GM21619 (cell line): ENCODE results near the gene DLST.

Experiments
- ATAC-seq: cut with Tn5 transposase; IDR thresholded peaks from one replicate; pipeline ENCODE4 v1.9.1; 2021; ENCODE audit not compliant: unreplicated experiment

DLST gene

DNA sequence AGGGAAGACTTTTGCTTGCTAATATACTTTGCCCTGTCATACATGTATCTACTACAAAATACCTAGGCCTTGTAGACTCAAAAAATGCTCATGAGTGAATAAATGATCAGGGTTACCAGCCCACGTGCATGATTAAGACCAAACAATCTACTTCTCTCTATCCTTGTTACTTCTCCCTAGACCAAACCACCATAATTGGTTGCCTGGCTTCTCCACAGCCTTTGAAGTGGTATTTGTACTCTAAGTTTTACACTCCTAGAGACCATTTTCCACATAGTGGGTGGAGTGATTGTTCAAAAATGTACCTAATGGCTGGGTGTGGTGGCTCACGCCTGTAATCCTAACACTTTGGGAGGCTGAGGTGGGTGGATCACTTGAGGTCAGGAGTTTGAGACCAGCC, 55.5 kb downstream of the DLST start:
- no peak for ATAC-seq

DNA sequence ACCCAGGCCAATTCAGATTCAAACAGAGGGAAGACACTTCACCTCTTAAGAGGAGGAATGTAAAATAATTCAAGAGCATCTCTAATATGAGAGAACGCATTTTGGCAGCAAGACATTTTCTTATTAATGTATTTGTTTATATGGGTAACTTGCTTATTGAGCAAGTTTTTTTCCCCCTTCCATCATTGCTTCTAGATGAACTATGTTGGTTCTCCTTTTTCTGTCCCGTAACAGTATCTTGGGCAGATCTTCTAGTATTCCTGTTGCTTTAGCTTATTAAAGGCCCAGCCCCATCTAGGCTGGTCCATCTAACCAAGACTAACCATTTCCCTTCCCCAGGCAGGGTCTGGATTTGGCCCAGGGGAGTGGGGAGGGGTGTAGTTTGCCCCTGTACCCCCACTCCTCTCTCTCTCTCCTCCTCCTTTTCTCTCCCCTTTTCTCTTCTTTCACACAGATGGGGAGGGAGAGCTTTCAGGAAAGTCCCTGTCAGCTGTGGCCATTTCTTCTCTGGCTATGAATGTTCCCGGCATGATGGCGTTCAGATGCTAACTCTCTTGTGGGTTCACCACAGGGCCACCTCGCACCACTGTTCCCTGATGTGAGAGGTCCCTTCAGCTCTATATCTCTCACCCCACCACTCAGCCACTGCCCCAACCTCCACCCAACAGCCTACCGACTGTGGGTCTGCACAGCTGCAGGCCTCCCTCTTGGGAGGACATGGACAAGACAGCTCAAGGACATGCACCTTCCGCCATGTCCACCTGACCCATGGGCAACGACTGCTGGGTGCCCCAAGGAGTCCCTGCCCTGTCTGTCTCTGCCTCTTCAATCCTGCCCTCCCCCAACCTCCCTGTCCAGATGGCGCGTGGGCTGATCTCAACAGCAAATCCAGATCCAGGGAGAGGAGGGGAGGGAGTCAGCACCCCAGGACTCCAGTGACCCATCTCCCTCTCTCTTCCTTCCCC, 57.1 kb downstream of the DLST start:
- ATAC-seq = no peak

DNA sequence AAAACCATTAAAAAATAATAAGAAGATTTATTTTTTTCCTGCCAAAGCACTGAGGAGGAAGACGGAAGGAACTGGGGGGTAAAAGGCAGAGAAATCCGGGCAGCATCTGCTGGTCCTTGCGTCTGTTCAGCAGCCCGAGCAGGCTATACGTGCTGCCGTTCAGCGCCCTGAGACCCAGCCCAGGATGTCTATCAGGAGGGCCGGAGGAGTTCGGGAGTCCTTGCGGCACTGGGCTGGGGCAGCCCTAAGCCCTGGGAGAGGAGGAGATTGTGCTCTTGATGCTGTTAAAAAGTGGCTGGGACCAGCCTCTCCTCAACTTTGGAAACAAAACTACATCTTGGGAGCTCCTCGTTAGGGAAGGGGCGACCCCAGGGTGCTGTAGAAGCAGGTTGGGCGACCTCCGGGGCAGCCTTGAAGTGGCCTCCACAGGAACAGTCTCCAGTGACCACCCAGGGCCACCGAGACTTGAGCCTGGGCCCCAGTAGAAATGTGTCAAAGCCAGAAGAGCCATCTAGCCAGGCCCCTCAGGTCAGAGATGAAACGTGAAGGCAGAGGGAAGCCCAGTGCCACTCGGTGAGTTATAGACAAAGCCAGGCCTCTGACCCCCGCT, 59.3 kb downstream of the DLST start:
- ATAC-seq = no peak

DNA sequence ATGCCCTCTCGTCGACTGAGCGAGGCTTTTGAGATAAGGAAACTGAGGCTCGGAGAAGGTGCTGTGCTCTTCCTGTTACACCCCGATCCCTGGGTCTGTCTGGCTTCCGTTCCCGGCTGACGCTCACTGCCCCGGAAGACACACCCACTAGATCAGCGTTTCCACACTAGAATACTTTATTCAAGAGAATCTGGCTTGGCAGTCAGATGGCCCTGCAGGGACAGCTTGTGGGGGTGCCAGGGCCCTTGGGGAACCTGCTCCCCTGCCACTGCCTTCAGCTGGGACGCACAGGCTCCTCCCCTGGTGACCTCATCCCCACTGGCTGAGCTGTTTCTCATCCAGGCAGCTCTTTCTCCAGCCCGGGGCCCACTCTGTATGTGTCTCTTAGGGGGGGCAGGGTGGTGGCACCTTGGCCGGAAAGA, 60.0 kb downstream of the DLST start:
- ATAC-seq = no peak

DNA sequence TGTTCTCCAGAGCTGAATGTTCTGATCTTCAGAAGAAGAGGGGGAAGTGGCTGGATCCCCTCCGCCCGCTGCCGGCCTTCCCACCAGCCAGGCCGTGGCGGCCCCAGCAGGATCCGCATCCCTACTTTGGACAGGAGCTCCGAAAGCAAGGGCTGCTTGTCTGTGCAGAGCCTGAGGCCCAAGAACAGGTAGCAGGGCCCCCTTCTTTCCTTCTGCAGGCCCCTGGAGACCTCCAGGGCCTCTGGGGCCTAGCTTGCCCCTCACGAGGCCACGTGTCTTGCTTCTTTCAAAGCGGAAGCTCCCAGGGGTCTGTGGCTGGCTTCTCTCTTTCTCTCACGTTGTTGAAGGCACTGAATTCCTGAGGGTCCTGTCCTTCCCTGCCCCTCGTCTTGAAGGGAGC, 60.5 kb downstream of the DLST start:
- ATAC-seq = no peak

DNA sequence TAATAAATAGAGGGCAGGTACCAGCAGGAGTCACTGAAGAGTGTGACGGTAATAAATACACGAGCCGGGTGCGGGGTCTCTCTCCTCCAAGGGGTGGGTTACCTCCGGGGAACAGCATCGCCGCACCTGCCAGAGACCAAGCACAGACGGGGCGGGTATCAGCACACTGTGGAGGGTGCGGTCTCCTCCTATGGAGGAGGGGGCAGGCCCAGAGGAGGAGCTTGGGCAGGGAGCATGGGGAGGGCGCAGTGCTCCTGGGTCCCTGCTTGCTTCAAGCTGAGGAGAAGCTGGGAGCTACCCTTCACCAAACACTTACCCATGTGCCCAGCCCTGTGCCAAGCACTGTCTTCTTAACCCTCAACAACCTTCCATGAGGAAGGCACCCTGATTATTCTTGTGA, 60.9 kb downstream of the DLST start:
- no peak for ATAC-seq

DNA sequence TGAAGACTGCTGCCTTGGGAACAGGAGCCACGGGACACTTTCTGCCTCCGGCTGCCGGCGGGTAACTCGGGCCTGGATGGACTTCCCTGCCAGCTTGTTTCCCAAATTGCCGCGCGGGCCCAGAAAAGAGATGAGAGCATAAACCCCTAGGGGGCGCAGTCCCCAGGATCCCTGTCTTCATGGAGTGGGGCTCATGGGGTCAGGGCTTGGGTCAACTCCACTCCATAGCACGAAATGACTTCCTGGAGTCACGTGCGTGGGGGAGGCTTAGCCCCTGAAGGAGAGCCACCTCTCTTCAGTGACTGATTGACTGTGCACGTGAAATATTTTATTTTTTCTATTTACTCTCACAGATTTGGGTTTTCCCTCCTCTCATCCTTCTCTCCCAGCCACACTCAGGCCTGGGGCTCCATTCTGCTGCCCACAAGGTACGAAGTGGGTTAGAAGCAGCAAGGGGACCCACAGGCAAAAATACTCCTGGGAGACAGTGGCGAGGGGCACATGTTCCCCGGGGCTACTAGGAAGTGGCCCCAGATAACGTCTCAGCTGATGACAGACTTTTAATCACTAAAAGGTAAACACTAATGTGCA, 63.6 kb downstream of the DLST start:
- no peak for ATAC-seq

DNA sequence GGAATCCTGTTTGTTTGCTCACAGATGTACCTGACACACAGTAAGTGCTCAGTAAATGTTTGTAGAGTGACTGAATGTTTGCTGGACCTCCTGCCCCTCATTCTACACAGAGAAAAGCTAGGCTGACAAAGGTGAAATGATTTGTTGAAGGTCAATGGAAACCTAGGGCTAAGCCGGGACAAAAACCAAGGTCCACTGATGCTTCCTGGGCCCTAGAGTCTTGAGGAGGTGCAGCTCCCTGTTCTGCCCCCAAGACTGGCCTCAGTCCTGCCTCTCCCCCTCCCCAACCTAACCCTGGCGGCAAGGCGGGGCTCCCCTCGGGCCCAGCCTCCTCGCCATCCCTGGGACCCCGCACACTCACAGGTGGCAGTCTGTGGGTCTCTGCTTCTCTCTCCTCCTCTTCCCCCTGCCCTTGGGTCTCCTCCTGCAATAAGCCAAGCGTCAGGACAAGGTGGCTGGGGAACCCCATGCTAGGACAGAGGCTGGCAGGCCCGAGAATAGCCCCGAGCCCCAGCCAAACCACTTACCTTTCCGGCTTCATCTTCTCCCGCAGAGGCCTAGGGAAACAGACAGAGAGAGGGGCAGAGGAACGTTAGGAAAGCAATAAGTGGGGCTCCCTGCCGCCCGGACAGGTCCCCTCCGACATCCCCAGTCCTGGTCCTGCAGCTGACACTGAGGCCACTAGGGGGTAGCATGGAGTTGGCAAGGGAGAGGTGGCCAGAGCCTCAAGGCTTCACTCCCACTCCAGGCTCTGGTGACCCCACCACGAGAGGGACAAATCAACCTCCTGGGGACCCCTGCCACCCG, 64.3 kb downstream of the DLST start:
- no peak for ATAC-seq

DNA sequence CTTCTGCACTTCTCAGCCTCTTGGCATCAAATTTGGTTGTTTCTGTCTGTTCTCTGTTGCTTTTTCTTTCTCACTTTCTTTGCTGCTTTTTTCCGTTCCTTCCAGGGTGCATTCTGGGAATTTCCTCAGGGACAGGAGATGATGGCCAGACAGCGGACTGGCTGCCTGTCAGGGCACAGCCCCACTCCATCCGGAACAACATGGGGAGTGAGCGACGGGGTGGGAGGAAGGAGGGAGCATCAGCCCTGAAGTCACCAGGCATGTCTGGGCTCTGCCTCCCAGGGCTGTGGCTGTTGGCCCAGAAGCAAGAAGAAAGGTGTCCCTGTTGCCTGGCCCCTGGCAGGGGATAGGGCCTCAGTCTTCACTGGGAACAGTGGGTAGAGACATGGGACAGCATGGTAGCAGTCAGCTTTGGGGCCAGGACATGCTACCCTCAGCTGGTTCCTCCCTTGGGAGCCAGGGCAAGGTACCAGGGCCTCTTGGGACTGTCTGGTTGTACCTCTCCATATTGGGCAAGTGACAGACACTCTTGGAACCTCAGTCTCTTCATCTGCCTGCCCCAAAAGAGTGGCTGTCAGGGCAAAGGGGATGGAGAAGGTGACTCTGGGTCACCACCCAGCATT, 65.1 kb downstream of the DLST start:
- ATAC-seq = no peak

DNA sequence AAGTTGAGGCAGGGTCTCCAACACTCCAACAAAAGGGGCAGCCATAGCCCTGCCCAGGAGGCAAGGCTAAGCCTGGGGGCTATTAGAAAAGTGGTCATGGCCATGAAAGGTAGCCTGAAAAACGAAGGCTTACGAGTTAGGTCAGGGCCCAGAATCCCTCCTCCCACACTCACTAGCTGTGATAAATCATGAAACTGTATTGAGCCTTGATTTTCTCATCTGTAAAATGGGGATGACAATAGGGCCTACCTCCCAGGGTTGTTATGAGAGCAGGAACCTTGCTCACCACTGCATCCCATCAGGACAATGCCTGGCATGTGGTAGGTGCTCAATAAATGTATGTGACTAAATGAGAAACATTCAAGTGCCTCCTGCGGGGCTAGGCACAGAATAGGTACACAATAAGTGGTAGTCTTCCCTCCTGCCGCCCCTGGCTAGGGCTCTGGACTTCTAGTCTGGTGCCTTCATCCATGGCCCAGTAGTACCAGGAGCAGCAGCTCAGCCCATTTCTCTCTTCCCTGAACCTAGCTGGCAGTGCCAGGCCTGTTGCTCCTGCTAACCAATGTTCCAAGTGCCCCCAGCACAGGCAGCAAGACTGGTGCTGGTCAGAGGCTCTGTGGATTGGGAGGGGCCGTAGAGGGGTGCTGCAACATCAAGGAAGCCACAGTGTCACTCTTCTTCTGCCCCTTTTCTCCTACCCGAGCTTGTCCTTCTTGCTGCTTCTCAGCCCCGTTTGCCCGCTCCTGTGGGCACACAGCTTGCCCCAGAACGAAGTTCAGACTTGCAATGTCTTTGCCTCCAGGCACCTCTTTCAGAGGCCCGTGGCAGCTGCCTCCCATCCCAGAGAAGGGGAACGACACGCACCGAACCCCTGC, 65.9 kb downstream of the DLST start:
- ATAC-seq = no peak

DNA sequence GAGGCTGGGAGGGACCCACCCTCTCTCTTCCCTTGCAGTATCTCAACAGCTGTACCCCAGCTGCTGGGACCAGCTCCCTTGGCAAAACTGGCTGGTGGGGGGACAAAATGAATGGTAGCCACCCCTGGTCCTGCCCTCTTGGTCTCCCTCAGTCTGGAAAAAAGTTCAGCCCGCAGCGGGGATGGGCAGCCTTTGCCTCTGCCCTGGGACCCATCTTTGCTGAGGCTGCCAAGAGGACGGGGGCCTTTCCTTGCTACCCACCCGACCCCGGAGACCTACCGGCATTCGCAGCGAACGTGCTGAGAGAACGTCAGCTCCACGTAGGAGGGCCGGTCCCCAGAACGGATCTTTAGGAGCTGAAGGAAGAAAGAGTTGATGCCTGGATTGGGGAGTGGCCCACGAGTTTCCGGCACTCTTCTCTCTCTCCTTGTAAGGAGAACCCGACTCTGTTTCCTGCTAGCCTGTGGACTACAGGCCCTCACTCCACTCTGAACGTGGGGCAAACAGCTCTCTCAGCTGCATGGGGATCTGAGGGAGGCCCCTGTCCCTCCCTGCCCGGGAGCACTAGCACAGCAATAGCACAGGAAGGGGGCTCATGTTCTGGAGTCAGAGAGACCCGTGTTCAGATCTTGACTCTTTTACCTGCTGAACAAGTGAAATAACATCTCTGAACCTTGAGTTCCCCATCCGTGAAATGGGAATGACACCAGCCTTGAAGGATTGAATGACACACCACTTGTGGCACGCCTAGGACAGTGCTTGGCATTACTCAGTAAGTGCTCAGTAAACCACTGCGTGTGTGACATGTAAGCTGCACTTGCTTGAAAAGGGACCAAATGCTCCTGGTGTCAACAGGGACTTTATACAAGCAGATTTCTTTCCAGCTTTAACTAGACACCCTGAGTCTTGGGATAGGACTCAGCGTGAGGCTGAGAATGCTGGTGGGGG, 66.8 kb downstream of the DLST start:
- ATAC-seq = no peak

DNA sequence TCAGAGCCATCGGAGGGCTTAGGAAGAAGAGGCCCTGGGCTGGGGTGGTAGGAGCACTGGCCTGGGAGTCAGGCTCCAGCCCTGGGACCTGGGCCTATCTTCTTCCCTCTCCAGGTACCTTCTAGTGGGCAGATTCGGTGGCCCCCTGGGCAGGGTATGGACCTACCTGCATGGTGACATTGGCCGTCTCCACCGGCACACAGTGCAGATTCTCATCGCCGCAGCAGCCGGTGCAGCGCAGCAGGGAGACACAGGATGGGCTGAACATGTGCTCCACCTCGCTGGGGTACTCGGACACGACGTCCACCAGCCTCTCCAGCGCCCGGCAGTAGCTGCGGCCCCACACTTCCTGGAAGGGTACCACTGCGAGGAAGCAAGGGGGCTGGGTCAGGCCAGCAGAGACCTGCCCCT, 67.5 kb downstream of the DLST start:
- ATAC-seq = no peak

DNA sequence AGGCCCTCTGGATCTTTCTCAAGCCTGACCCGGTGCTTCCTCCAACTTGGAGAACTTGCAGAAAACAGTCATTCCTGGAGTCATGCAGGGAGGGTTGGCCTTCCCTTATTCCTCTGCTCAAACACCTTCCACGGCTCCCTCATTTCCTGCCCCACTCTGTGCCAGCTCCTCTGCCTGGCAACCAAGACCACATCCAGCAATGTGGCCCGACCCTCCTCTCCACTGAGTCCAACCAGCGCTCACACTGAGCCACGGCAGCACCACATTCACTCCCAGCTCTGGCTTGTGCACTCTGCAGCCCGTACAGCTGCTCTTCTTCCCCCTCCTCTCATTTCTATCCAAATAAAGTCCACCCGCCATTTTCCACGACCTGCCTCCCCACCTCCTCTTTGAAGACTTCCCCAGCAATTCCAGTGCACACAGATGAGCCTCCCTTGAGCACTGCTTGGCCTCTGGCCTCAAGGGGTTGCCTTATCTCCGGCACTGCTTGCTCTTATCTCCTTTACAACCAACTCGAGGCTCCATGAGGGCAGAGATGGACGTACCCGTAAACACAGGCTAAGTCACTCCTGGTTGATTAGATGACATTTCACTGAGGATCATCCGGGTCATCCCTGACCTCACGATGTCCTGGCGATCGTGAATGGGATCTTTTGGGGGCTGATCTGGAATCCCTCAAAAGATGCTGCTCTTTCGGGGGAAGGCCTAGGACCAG, 68.3 kb downstream of the DLST start:
- no peak for ATAC-seq

DNA sequence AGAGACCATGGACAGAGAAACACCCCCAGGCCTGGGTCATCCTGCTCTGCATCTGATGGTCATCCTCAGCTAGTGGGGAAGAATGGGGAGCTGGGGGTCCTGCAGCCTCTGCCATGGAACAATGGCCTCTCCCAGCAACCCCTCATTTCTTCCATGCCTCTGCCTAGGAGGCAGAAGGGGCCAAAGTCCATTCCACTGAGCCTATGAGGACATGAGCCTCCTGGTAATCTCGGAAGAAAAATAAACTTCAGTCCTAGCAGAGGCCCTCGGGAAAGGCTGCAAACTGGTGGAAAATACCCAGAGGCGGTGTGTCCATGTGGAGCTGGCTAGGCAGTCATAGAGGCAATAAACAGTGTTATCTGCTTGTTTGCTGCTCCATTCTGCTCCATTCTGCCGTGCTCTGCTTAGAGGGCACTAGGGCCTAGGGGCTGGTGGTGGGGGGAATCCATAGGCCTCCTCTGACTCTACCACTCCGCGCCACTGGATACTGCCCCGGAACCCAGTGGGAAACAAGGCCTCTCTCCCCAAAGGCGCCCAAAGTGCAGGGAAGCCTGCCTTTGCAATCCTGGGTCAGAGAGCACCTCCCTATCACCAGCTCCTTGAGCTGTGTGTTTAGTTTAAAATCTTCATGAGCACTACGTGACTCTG, 69.2 kb downstream of the DLST start:
- no peak for ATAC-seq

DNA sequence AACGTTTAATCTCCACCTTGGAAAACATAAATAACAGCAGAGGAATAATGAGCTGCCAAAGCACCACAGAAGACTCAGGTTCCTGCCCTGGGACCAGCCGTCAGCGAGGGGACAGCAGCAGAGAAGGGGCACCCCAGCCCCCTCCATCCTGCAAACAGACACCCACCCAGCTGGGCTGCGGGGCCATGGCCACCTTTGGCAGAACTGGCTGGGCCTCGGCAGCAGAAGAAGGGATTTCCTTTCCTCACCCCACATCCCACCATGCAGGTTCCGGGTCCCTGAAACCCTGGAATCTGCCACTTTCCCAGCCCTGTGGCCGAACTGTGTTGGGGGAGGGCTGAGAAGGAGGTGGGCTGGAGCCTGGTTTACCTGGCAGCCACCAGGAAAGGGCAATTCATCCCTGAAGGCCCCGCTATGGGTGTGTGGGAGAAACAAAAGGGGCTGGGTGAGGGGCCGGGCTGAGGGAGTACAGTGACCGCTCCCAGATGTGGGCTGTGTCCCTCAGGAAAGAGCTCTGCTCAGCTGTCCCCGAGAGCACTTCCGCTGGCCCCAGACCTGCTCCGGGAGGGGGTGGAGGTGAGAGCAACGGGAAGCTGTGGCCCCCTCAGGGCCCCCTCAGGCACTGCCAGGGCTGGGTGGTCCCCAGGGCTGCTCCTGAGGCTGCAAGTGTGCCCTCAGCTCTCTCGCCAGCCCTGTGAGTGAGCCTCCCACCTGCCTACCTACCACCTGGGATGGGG, 69.9 kb downstream of the DLST start:
- no peak for ATAC-seq

DNA sequence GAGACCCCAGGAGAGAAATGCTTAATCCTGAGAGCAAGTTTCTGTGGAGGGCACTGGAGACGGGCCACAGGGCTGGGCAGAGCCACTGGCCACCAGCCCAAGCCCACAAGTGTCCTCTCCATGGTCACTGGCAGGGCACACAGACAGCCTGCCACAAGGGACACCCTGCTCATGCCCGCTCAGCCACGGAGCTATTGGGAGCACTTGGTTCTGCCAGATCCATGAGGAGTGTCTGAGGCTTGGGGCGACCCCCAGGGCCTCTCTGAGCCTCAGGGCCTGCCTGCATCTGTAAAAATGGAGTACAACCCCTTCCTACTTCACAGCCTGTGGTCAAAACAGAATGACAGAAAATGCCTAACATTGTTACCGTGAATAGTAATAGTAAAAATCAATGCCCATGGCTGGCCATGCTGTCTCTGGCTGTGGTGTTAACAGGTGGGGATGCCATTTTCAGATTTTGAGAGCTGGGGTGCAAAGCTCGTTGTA, 70.5 kb downstream of the DLST start:
- no peak for ATAC-seq
